Stomach smooth muscle (tissue), 2 donors: Measurements from ENCODE around the gene ZNF337.
"Not testable (repeated sequence)": the region's sequence is repeated elsewhere in the genome, so short reads cannot be mapped to it uniquely, and the experiment has no call there.

Source experiments
- H3K27ac ChIP-seq: one replicate; pipeline ENCODE4 v1.7.0; 2013; ENCODE audit warnings: mild to moderate bottlenecking, low read length, inconsistent platforms
- H3K27me3 ChIP-seq, 2 donors: one replicate each; pipeline ENCODE4 v1.7.0; 2013; ENCODE audit warnings: low read length in 2 of 2; ENCODE audit not compliant: insufficient read depth in 2 of 2, control insufficient read depth in 1 of 2
- H3K36me3 ChIP-seq, 2 donors: one replicate each; pipeline ENCODE4 v1.7.0; 2013; ENCODE audit warnings: low read length in 2 of 2; ENCODE audit not compliant: control insufficient read depth in 2 of 2, insufficient read depth in 2 of 2
- H3K4me1 ChIP-seq: one replicate; pipeline ENCODE4 v1.7.0; 2013; ENCODE audit warnings: low read length; ENCODE audit not compliant: control insufficient read depth, insufficient read depth
- H3K4me3 ChIP-seq, 2 donors: one replicate each; pipeline ENCODE4 v1.7.0; 2013; ENCODE audit warnings: low read length in 2 of 2
- H3K9ac ChIP-seq, 2 donors: one replicate each; pipeline ENCODE4 v1.7.0; 2013; ENCODE audit warnings: low read length in 2 of 2, mild to moderate bottlenecking in 1 of 2
- H3K9me3 ChIP-seq, 2 donors: one replicate each; pipeline ENCODE4 v1.7.0; 2013; ENCODE audit warnings: low read length in 2 of 2; ENCODE audit not compliant: control insufficient read depth in 2 of 2
- donor health status: healthy.
- donor health status: Pancreatic carcinoma.

ZNF337 gene

DNA sequence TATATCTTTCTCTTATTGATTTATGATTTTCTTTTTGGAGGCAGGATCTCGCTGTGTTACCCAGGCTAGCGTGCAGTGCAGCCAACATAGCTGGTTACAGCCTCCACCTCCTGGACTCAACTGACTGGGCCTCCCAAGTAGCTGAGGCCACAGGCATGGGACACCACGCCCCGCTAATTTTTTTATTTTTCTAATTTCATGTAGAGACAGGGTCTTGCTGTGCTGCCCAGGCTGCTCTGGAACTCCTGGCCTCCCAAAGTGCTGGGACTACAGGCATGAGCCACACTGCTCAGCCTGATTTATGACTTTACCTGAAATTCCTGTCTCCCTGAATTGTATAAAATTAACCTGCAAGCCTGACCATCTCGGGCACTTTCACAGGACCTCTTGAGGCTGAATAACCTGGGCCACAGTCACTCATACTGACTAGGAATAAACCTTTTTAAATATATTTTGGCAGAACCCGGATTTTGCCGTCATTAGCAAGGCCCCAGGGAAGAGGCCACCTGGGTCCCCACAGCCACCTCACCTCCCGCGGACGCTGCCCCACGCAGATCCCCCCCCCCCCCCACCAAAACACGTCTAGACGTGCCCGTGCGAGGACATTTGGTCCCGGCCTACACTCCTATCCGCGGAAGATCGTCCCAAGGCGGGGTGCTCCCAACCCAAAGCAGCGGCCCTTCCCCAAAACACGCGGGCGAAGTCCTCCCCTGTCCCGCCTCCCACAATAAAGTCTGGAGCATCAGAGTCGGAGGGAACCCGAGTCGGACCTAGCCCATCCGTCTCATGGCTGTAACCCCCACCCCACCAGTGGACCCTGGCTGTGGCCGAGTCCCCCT lies 902 bp downstream of the ZNF337 start:
- Histone ChIP-seq H3K9ac (peak overlapping the region; percentile 86 to 90), H3K27me3 (no peaks in the 10 kb centered on the region), H3K4me1 (peaks cover 5% of the 10 kb centered on the region), H3K4me3 (peak overlapping the region; percentile 92 to 93), H3K36me3 (no peaks in the 10 kb centered on the region), H3K9me3 (peaks cover 0 to 3% of the 10 kb centered on the region in 2 donors), H3K27ac (peak overlapping the region; percentile 69)

DNA sequence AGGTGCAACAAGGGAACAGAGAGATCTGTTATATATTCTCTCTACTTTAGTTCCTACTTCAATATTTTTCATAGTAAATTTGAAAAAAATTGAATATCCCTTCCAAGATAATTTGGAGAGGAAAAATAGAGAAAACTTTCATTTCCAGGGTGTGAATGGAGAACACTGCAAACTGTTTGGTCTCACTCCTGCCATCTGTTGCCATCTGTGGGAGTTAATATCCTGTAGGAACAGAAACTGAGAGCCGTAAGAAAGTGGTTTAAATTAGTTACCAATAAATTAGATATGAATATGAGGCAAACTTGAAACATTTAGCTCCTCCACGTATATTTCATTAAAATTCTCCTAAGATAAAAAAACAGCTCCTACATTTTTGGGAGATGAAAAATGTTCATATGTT lies 4.2 kb downstream of the ZNF337 start:
- peaks cover 7% of the 10 kb centered on the region for H3K4me1 ChIP-seq
- no peaks in the 10 kb centered on the region for H3K9me3 ChIP-seq
- no peaks in the 10 kb centered on the region for H3K27me3 ChIP-seq
- peaks cover 0 to 2% of the 10 kb centered on the region in 2 donors for H3K36me3 ChIP-seq
- H3K27ac ChIP-seq, result no peak overlapping the region
- H3K9ac ChIP-seq, result peak overlapping the region in 1 of 2 donors; percentile 15
- H3K4me3 ChIP-seq, result no peak overlapping the region

- H3K4me1 ChIP-seq, result peaks cover 3% of the 10 kb centered on the region
- H3K27me3 ChIP-seq, result no peaks in the 10 kb centered on the region
- H3K36me3 ChIP-seq, result peaks cover 9% of the 10 kb centered on the region in 2 donors
- H3K27ac ChIP-seq, result no peak overlapping the region
- H3K9me3 ChIP-seq, result no peaks in the 10 kb centered on the region
- H3K4me3 ChIP-seq, result no peak overlapping the region
- no peak overlapping the region for H3K9ac ChIP-seq
Measured at GRCh38 chr20:25690427-25690826, 6.2 kb downstream of the ZNF337 start.

DNA sequence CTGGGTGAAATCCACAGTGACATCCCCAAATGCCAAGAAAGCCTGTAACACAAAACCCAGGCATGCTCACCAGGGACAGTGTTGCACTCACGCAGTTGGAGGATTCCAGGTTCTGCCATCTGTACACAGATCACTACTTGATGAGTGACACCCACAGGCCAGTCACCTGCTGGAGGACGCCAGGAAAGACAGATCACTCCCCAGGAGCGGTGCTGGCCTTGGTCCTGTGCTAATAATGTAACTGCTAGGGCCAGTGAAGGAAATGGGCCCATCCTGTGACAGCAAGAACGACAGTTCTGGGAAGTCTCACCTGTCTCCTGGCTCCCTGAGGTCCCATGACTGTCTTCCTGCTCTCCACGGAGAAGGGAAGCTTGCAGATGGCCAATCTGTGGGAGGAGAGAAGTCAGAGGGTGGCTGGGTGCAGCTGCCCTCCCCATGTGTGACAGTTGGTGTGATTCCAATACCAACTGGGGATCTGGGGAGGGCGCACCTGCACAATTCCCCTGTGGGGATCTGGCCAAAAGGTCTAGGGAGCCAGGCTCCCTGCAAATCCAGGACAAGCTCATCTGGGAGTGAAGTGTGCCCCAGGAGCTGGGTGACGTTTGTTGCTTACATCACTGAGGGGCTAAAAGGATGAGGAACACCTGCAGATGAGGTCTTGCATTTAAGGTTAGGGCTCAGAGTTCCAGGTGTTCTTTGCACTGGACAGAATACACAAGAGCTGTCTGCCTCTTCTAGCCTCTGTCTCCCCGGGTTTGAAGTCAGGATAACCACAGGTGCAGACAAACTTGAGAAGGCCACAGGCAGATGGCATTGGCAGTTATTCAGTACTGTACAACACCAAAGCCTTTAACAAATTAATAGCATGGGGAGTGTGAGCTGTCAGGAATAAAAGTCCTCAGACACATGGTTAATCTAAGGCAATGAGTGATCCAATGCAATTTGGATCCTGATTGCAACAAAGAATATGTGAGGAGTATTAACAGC lies 10.3 kb downstream of the ZNF337 start:
- no peak overlapping the region for H3K27ac ChIP-seq
- H3K9me3 ChIP-seq, result no peaks in the 10 kb centered on the region
- peaks cover 2% of the 10 kb centered on the region for H3K4me1 ChIP-seq
- no peaks in the 10 kb centered on the region for H3K27me3 ChIP-seq
- peaks cover 19% of the 10 kb centered on the region in 2 donors for H3K36me3 ChIP-seq
- H3K9ac ChIP-seq, result no peak overlapping the region
- H3K4me3 ChIP-seq, result no peak overlapping the region

- Histone ChIP-seq H3K4me1 (peaks cover 2% of the 10 kb centered on the region), H3K27ac (no peak overlapping the region), H3K9me3 (no peaks in the 10 kb centered on the region), H3K4me3 (no peak overlapping the region), H3K36me3 (peaks cover 24 to 26% of the 10 kb centered on the region in 2 donors), H3K9ac (no peak overlapping the region), H3K27me3 (no peaks in the 10 kb centered on the region)
Measured at GRCh38 chr20:25685276-25686080, 11.2 kb downstream of the ZNF337 start.

- not testable (repeated sequence) for H3K27me3 ChIP-seq, H3K9ac ChIP-seq, H3K9me3 ChIP-seq, H3K27ac ChIP-seq, H3K4me3 ChIP-seq, H3K4me1 ChIP-seq
- peaks cover 25 to 26% of the 10 kb centered on the region in 2 donors for H3K36me3 ChIP-seq
Measured at GRCh38 chr20:25683826-25684225, 12.8 kb downstream of the ZNF337 start.

- peaks cover 26% of the 10 kb centered on the region in 2 donors for H3K36me3 ChIP-seq
- H3K9ac ChIP-seq, result no peak overlapping the region
- no peak overlapping the region for H3K27ac ChIP-seq
- H3K27me3 ChIP-seq, result no peaks in the 10 kb centered on the region
- H3K4me1 ChIP-seq, result no peaks in the 10 kb centered on the region
- H3K9me3 ChIP-seq, result no peaks in the 10 kb centered on the region
- no peak overlapping the region for H3K4me3 ChIP-seq
Measured at GRCh38 chr20:25683050-25683449, 13.6 kb downstream of the ZNF337 start.

- Histone ChIP-seq H3K9ac (no peak overlapping the region), H3K27ac (no peak overlapping the region), H3K27me3 (no peaks in the 10 kb centered on the region), H3K4me3 (no peak overlapping the region), H3K9me3 (no peaks in the 10 kb centered on the region), H3K4me1 (no peaks in the 10 kb centered on the region), H3K36me3 (peaks cover 50 to 51% of the 10 kb centered on the region in 2 donors)
Measured at GRCh38 chr20:25676164-25676809, 20.4 kb downstream of the ZNF337 start.

DNA sequence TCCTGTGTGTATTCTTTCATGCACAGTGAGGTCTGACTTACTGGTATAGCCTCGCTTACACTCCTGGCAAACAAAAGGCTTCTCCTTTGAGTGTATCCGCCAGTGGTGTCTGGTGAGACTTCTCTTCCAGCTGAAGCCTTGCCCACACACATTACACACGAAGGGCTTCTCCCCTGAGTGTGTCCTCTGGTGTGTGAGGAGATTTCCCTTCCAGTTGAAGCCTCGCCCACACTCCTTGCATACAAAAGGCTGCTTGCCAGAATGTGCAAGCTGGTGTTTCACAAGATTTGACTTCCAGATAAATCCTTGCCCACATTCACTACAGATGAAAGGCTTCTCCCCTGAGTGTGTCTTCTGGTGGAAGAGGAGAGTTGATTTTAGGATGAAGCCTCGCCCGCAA lies 21.5 kb downstream of the ZNF337 start:
- Histone ChIP-seq H3K27ac (no peak overlapping the region), H3K36me3 (peaks cover 44 to 46% of the 10 kb centered on the region in 2 donors), H3K4me3 (no peak overlapping the region), H3K9me3 (no peaks in the 10 kb centered on the region), H3K4me1 (no peaks in the 10 kb centered on the region), H3K9ac (no peak overlapping the region), H3K27me3 (no peaks in the 10 kb centered on the region)
